ENCODE measurements around the gene TSPAN5. TPM values are rescaled to one million over a fixed set of nuclear protein-coding genes. Genes with fewer than 3 reads are reported as not detected.
A peak's percentile ranks its signal among the peaks of the same experiment; 100 is the strongest.

TSPAN5 gene
- total RNA-seq, 1 donor from 2014 or later: 14.7 TPM

DNA sequence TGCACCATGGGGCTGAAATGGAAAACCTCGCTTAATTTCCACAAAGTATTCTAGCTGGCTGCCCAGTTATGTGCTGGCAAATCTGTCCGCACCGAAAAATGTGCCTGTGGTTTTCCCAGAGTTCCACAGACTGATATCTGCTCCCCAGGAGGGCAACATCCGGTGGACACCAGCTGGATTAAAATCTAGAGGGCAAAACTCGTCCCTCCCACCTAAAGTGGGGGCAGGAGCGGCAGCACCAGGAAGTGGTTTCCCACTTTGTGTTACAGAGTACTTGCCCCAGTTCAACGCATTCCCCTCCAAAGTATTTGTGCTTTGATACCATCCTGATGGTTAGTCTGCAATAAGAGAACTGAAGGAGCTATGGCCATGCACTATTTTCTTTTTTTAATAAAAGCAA, 187.6 kb downstream of the TSPAN5 start:
- Mint-ChIP-seq H3K4me3 (no peak overlapping the region), H3K27me3 (ENCODE audit: low read depth) (no peaks in the 10 kb centered on the region), H3K27ac (no peak overlapping the region)

DNA sequence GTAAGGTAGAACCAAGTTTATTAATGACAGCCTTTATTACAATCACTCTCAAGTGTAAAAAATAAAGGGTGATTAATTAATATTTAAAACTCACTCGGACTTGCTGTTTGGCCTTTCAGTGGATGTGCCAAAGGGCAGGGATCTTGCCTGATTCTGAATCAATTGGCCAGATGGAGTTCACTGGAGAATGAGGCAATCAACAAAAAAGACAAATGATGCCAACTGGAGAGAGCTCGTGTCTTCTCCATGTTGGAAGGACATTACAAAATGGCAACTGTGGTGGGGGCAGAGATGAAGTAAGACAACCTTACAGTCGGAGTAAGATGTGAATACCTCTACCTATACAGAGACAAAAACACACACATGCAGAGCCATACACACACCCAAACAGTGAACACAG, 188.0 kb downstream of the TSPAN5 start:
- no peak for DNase-seq (ENCODE audit: low spot score in 2 of 2, unreplicated experiment in 2 of 2)
- peaks cover 22% of the 10 kb centered on the region for H3K4me1 Mint-ChIP-seq
- H3K9me3 Mint-ChIP-seq: no peaks in the 10 kb centered on the region
- H3K4me3 Mint-ChIP-seq: no peak overlapping the region
- no peaks in the 10 kb centered on the region for H3K27me3 Mint-ChIP-seq (ENCODE audit: low read depth)
- TF ChIP-seq, protein P1, sequence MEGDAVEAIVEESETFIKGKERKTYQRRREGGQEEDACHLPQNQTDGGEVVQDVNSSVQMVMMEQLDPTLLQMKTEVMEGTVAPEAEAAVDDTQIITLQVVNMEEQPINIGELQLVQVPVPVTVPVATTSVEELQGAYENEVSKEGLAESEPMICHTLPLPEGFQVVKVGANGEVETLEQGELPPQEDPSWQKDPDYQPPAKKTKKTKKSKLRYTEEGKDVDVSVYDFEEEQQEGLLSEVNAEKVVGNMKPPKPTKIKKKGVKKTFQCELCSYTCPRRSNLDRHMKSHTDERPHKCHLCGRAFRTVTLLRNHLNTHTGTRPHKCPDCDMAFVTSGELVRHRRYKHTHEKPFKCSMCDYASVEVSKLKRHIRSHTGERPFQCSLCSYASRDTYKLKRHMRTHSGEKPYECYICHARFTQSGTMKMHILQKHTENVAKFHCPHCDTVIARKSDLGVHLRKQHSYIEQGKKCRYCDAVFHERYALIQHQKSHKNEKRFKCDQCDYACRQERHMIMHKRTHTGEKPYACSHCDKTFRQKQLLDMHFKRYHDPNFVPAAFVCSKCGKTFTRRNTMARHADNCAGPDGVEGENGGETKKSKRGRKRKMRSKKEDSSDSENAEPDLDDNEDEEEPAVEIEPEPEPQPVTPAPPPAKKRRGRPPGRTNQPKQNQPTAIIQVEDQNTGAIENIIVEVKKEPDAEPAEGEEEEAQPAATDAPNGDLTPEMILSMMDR (IDR thresholded peaks at IDR 0.05; ENCODE audit: unreplicated experiment): no peak
- no peak overlapping the region for H3K27ac Mint-ChIP-seq
- peaks cover 3% of the 10 kb centered on the region for H3K36me3 Mint-ChIP-seq

More for the DNA sequence above, 187.6 kb downstream of the TSPAN5 start:
- no peaks in the 10 kb centered on the region for H3K9me3 Mint-ChIP-seq
- peaks cover 22% of the 10 kb centered on the region for H3K4me1 Mint-ChIP-seq
- TF ChIP-seq, protein P1 (IDR thresholded peaks at IDR 0.05; ENCODE audit: unreplicated experiment): no peak
- H3K36me3 Mint-ChIP-seq: peaks cover 3% of the 10 kb centered on the region
- no peak for DNase-seq (ENCODE audit: low spot score in 2 of 2, unreplicated experiment in 2 of 2)

DNA sequence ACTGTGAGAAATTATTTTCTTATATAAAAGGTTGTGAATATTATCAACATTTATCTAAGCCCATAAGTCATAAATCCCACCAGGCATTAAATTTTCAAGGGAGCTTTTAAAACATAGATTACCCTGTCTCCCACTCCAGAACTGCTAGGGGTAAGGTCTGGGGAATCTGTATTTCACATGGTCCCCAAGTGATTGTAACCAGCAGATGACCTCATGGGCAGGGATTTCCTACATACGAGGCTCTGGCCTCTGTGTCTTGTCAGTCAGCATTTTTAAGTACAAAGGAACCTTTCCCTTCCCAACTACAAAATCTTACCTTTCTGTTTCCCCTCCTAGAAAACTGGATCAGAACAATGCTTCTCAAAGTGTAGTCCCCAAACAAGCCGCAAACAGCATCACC, 188.6 kb downstream of the TSPAN5 start:
- Mint-ChIP-seq H3K4me3 (no peak overlapping the region), H3K27ac (peak overlapping the region; percentile 78), H3K27me3 (ENCODE audit: low read depth) (no peaks in the 10 kb centered on the region), H3K9me3 (no peaks in the 10 kb centered on the region), H3K36me3 (peaks cover 3% of the 10 kb centered on the region), H3K4me1 (peaks cover 22% of the 10 kb centered on the region)
- TF ChIP-seq, protein P1 (IDR thresholded peaks at IDR 0.05; ENCODE audit: unreplicated experiment): no peak
- no peak for DNase-seq (ENCODE audit: low spot score in 2 of 2, unreplicated experiment in 2 of 2)

DNA sequence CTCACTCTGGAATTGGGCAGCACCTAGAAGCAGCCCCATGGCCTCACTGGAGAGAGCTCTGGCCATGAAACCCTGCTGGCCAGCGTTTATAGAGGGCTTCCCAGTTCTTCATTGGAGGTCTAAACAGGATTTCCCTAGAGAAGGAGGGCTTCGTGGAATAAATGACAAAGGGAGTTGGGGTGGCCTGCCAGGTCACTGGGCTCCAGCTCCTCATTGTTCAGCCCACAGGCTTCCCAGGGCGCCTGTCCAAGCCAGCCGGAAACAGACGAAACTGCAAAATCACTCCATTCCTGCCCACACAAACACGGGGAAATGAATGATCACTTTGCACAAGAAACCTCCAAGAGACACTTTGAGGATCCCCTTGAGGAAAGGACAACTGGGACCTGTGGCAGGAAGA, 189.7 kb downstream of the TSPAN5 start:
- DNase-seq (ENCODE audit: low spot score in 2 of 2, unreplicated experiment in 2 of 2): no peak
- Mint-ChIP-seq H3K27ac (peak overlapping the region; percentile 7), H3K27me3 (ENCODE audit: low read depth) (no peaks in the 10 kb centered on the region), H3K4me1 (peaks cover 22% of the 10 kb centered on the region), H3K36me3 (peaks cover 3% of the 10 kb centered on the region), H3K9me3 (no peaks in the 10 kb centered on the region), H3K4me3 (no peak overlapping the region)
- TF ChIP-seq, protein P1 (IDR thresholded peaks at IDR 0.05; ENCODE audit: unreplicated experiment): no peak

DNA sequence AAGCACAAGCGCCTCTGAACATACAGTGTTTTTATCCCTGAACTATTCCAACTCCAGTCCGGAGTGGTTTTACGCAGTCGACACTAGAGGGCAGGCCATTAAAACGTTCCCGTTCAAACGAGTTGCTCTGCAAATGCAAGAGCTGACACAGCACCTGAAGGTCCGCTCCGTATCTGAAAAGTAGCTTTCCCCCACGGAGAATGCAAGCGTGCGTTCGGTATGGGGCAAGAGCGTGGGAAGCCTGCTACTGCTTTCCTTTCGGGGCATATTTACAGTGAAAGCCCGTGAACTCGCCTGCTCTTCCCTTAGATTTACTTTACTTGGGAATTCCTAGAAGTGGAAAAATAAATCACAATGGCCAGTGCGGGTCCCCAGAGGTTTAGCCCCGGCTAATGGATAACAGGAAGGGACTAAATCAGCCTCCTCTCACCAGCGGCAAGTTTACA, 190.8 kb downstream of the TSPAN5 start:
- peak overlapping the region; percentile 61 for H3K27ac Mint-ChIP-seq
- peaks cover 22% of the 10 kb centered on the region for H3K4me1 Mint-ChIP-seq
- TF ChIP-seq, protein P1 (IDR thresholded peaks at IDR 0.05; ENCODE audit: unreplicated experiment): peak; percentile 65

More for the DNA sequence above, 190.8 kb downstream of the TSPAN5 start:
- peaks cover 3% of the 10 kb centered on the region for H3K36me3 Mint-ChIP-seq
- peak overlapping the region; percentile 70 for H3K4me3 Mint-ChIP-seq
- no peaks in the 10 kb centered on the region for H3K9me3 Mint-ChIP-seq
- H3K27me3 Mint-ChIP-seq (ENCODE audit: low read depth): no peaks in the 10 kb centered on the region
- DNase-seq (ENCODE audit: low spot score in 2 of 2, unreplicated experiment in 2 of 2): peak; percentile 32 to 74

Data from mesothelial cell of epicardium (in vitro differentiated cells).